HG03342 (cell line): ENCODE data around the gene WDR27.
"Not testable (repeated sequence)": the region's sequence is repeated elsewhere in the genome, so short reads cannot be mapped to it uniquely, and the experiment has no call there.

Source experiments
- ATAC-seq: cut with Tn5 transposase; IDR thresholded peaks from one replicate; pipeline ENCODE4 v1.9.1; 2021; ENCODE audit warnings: mild to moderate bottlenecking, moderate library complexity; ENCODE audit not compliant: unreplicated experiment

The WDR27 gene

DNA sequence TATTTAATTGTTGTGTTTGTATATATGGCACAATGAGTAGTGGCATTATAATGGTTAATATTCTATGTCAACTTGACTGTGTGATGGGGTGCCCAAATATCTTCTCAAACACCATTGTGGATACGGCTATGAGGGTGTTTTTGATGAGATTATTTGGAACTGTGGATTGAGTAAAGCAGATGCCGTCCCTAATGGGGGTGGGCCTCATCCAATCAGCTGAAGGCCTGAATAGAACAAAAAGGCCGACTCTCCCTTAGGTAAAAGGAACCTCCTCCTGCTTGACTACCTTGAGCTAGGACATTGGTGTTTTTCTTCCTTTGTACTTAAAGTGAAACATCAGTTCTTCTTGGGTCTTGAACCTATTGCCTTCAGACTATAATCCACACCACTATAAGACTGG lies 207.8 kb downstream of the WDR27 start:
- no peak for ATAC-seq

DNA sequence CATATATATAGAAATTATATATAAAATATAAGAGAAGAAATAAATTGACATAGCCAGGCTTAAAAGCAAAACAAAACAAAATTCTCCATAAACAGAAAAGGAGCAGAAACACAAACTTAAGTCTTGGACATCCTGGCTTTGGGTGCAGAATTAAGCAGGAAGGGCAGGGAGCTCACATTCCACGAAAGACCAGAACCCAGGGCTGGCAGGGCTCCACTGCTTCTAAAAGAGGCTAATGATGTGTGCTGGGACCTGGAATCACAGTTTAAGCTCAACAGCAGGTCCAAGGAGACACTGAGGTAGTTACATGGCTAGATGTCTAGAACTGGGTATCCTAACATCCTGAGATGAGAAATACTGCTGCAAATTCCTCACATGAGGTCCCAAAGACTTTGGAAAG lies 210.3 kb downstream of the WDR27 start:
- no peak for ATAC-seq

- ATAC-seq: no peak
Measured at GRCh38 chr6:169490830-169491229, 211.0 kb downstream of the WDR27 start.

DNA sequence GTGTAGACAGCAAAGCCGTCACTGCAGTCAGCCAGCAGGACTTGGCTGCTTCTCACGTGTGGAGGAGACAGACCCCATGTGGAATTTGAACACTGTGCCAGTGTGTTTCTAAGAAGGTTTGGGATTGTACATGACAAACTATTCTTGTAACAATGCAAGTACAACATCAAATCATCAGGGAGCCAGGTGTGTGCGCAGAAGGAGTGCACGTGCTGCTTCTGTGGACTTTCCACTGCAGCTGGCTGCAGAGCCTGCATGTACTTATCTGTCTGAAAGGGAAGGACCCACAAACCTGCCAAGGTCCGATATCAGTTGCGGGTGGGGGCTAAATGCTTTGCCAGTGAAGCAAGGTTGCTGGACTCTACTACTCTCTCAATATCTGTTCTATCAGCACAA lies 211.6 kb downstream of the WDR27 start:
- ATAC-seq: no peak

- ATAC-seq: no peak
Measured at GRCh38 chr6:169489563-169490245, 212.1 kb downstream of the WDR27 start.

GRCh38 chr6:169487579-169488436 lies 214.0 kb downstream of the WDR27 start:
- ATAC-seq: no peak

DNA sequence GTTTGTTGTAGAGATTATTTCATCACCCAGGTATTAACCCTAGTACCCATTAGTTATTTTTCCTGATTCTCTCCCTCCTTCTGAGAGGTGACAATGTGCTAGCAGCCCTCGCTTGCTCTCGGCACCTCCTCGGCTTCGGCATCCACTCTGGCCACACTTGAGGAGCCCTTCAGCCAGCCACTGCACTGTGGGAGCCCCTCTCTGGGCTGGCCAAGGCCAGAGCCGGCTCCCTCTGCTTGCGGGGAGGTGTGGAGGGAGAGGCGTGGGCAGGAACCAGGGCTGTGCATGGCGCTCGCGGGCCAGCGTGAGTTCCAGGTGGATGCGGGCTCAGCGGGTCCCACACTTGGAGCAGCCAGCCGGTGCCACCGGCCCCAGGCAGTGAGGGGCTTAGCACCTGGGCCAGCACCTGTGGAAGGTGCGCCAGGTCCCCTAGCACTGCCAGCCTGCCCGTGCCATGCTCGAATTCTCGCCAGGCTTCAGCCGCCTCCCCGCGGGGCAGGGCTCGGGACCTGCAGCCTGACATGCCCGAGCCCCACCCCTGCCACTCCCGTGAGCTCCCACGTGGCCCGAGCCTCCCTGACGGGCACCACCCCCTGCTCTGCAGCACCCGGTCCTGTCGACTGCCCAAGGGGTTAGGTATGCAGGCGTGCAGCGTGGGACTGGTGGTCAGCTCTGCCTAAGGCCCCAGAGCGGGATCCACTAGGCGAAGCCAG lies 221.9 kb downstream of the WDR27 start:
- no peak for ATAC-seq

DNA sequence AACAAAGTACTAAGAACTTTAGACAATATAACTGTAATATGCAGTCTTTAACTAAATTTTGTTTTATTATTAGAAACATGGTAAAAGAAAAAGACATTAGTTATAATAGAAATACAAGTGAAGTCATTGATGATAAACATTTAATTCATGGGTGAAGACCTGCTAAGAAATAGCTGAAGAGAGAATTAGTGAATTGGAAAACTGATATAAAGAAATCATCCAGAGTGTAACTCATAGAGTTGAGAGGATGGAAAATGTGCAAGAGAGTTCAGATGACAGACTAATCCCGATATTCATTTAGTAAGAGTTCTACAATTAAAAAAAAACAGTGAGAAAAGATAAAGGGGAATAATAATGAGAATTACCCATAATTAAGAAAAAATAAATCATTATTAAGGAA lies 227.5 kb downstream of the WDR27 start:
- no peak for ATAC-seq

- peak; percentile 92 for ATAC-seq
Measured at GRCh38 chr6:169473663-169474062, 228.2 kb downstream of the WDR27 start.

DNA sequence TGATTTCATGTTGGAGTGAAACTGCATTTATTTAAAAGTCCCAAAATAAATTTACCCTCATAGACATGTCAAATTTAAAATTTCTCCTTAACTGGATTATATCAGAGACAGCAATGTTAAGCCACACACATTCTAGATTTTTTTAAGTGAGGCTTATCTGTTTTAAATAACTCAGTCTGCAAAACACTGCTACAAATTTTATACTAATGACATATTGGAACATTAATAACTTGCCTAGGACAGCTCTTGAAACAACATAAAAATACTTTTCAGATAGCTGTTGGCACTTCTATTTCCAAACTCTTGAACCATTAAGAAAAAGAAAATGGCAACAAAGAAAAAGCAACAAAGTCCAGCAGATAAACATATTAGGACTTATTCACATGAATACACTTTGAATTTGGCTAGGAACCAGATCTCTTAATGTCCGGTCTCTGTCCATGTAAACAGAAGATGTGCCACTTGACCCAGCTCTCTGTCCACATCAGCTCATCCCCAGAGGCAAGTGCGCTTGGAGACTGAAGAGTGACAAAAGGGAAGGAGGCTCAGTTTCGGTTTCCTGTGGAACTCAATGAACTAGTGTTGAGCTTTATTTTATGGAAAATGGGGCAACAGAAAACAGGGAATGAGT lies 228.9 kb downstream of the WDR27 start:
- ATAC-seq: no peak

DNA sequence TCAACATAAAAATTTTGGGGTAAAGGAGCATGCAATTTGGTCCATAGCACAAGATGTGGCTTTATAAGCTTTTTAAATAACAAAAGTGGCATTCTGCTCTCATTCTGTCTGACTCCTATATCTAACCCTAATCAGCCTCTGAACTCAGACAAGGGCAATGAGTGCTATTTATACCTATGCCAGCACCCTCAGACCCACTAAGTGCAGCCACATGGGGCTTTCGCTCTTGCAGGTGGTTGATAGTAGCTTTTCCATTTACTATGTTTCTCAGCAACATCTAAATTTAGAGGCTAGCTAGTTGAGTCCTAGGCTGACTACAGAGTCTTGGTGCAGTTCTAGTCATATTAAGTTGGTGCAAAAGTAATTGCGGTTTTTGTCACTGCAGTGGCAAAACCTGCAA lies 231.0 kb downstream of the WDR27 start:
- no peak for ATAC-seq

DNA sequence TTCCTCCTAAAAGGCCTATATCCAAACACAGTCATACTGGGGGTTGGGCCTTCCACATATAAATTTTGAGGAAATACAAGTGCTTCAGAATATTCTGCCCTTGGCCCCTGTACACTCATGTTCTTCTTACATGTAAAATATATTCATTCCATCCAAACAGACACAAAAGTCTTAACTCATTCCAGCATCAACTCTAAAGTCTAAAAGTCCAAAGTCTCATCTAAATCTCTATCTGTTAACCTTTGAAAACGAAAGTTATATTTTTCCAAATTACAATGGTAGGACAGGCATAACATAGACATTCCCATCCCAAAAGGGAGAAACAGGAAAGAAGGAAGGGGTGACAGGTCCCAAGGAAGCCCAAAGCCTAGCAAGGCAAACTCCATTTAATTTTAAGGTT lies 232.8 kb downstream of the WDR27 start:
- no peak for ATAC-seq

DNA sequence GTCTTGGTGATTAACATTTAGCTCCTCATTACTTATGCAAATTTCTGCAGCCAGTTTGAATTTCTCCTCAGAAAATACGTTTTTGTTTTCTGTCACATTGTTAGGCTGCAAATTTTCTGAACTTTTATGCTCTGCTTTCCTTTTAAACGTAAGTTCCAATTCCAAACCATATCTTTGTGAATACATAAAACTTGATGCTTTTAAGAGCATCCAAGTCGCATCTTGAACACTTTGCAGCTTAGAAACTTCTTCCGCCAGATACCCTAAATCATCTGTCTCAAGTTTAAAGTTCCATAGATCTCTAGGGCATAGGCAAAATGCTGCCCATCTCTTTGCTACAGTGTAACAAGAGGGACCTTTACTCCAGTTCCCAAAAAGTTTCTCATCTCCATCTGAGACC lies 234.1 kb downstream of the WDR27 start:
- ATAC-seq: not testable (repeated sequence)

DNA sequence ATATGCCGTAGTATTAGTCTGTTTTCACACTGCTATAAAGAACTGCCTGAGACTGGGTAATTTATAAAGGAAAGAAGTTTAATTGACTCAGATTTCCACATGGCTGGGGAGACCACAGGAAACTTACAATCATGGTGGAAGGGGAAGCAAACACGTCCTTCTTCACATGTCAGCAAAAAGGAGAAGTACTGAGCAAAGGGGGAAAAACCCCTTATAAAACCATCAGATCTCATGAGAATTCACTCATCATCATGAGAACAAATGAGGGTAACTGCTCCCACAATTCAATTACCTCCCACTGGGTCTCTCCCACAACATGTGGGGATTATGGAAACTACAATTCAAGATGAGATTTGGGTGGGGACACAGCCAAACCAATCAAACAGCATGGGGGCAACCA lies 235.6 kb downstream of the WDR27 start:
- not testable (repeated sequence) for ATAC-seq

GRCh38 chr6:169457762-169458161 lies 244.1 kb downstream of the WDR27 start:
- ATAC-seq: no peak

GRCh38 chr6:169456840-169457239 lies 245.0 kb downstream of the WDR27 start:
- ATAC-seq: no peak

GRCh38 chr6:169455470-169455869 lies 246.4 kb downstream of the WDR27 start:
- no peak for ATAC-seq

DNA sequence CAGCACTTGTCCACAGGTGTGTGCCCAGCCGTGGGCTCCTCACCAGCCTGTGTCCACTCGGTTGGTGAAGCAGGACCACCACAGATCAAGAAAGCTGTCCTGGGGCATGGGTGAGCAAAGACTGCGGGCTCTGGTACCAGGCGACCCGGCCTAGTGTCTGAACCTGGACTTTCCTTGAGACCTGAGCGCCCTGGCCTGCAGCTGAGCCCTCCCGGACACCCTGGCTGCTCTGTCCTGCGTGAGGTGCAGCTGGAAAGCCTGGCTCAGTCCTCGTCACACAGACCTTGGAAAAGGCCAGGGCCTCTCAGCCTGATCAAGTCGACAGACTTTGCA lies 247.0 kb downstream of the WDR27 start:
- no peak for ATAC-seq

GRCh38 chr6:169454204-169454871 lies 247.5 kb downstream of the WDR27 start:
- no peak for ATAC-seq

- no peak for ATAC-seq
Measured at GRCh38 chr6:169452869-169453620, 248.8 kb downstream of the WDR27 start.
